SK-N-MC (cell line): ENCODE data around the gene CACNA2D4.

Source experiments
- DNase-seq: peaks from one replicate; pipeline ENCODE4 v3.0.0-alpha.2; 2011; ENCODE audit warnings: low read depth, low spot score
- H3K27ac ChIP-seq: fragments of 200-600 bp; sonication (generic); 2 replicates; pipeline ENCODE4 v1.5.1; 2016; ENCODE audit warnings: mixed run types
- H3K36me3 ChIP-seq: fragments of 200-600 bp; sonication (generic); 2 replicates; pipeline ENCODE4 v1.6.1; 2017; ENCODE audit warnings: antibody characterized with exemption, low read length, mixed read lengths; ENCODE audit not compliant: insufficient read depth
- H3K4me3 ChIP-seq: fragments of 200-600 bp; sonication (generic); 2 replicates; pipeline ENCODE4 v1.5.1; 2016
- H3K9ac ChIP-seq: fragments of 200-600 bp; sonication (generic); 2 replicates; pipeline ENCODE4 v1.8.0; 2017; ENCODE audit warnings: mixed run types, mixed read lengths; ENCODE audit not compliant: insufficient read length
- H3K9me3 ChIP-seq: fragments of 200-600 bp; sonication (generic); 2 replicates; pipeline ENCODE4 v1.6.1; 2017; ENCODE audit warnings: low read depth, mild to moderate bottlenecking, antibody characterized with exemption, low read length, moderate library complexity, mixed read lengths
- EZH2 ChIP-seq: fragments of 200-600 bp; sonication (generic); IDR thresholded peaks from one replicate; pipeline ENCODE4 v1.6.1; 2017; ENCODE audit warnings: antibody characterized with exemption
- FOXP2 ChIP-seq: optimal IDR thresholded peaks from 2 replicates; pipeline ENCODE3; 2011; ENCODE audit warnings: mild to moderate bottlenecking, moderate library complexity; ENCODE audit not compliant: insufficient read depth; ENCODE audit errors: extremely low read length, control extremely low read depth
- POLR2AphosphoS5 ChIP-seq: IDR thresholded peaks from 2 replicates; pipeline ENCODE4 v1.6.1; 2012; ENCODE audit warnings: mild to moderate bottlenecking, low read depth, low read length, borderline replicate concordance

The CACNA2D4 gene

GRCh38 chr12:1844223-1844622, 74.2 kb downstream of the CACNA2D4 start:
- Histone ChIP-seq H3K27ac (no peak overlapping the region), H3K9me3 (no peaks in the 10 kb centered on the region), H3K9ac (no peak overlapping the region), H3K4me3 (no peak overlapping the region), H3K36me3 (no peaks in the 10 kb centered on the region)
- no peak for DNase-seq
- TF ChIP-seq POLR2AphosphoS5 (no peak), EZH2 (no peak), FOXP2 (no peak)

GRCh38 chr12:1843641-1844005, 74.8 kb downstream of the CACNA2D4 start:
- H3K36me3 ChIP-seq, result no peaks in the 10 kb centered on the region
- TF ChIP-seq EZH2 (no peak), POLR2AphosphoS5 (no peak), FOXP2 (no peak)
- H3K9ac ChIP-seq, result no peak overlapping the region
- H3K27ac ChIP-seq, result no peak overlapping the region
- H3K4me3 ChIP-seq, result no peak overlapping the region
- no peaks in the 10 kb centered on the region for H3K9me3 ChIP-seq
- no peak for DNase-seq

- H3K4me3 ChIP-seq, result no peak overlapping the region
- no peak overlapping the region for H3K27ac ChIP-seq
- DNase-seq, result no peak
- no peak for TF ChIP-seq EZH2
- no peak for TF ChIP-seq POLR2AphosphoS5
- TF ChIP-seq FOXP2, result no peak
- no peaks in the 10 kb centered on the region for H3K9me3 ChIP-seq
- no peak overlapping the region for H3K9ac ChIP-seq
- no peaks in the 10 kb centered on the region for H3K36me3 ChIP-seq
Observed at GRCh38 chr12:1842905-1843640, 75.4 kb downstream of the CACNA2D4 start.

GRCh38 chr12:1842183-1842904, 76.1 kb downstream of the CACNA2D4 start:
- no peak overlapping the region for H3K4me3 ChIP-seq
- H3K36me3 ChIP-seq, result no peaks in the 10 kb centered on the region
- no peak overlapping the region for H3K27ac ChIP-seq
- H3K9ac ChIP-seq, result no peak overlapping the region
- no peak for TF ChIP-seq FOXP2
- no peak for TF ChIP-seq POLR2AphosphoS5
- TF ChIP-seq EZH2, result no peak
- H3K9me3 ChIP-seq, result no peaks in the 10 kb centered on the region
- no peak for DNase-seq

- no peak overlapping the region for H3K27ac ChIP-seq
- H3K4me3 ChIP-seq, result no peak overlapping the region
- no peaks in the 10 kb centered on the region for H3K36me3 ChIP-seq
- DNase-seq, result no peak
- H3K9ac ChIP-seq, result no peak overlapping the region
- TF ChIP-seq POLR2AphosphoS5 (no peak), FOXP2 (no peak), EZH2 (no peak)
- H3K9me3 ChIP-seq, result no peaks in the 10 kb centered on the region
Observed at GRCh38 chr12:1841586-1842182, 76.8 kb downstream of the CACNA2D4 start.

GRCh38 chr12:1840981-1841425, 77.4 kb downstream of the CACNA2D4 start:
- TF ChIP-seq EZH2 (no peak), POLR2AphosphoS5 (no peak), FOXP2 (no peak)
- no peak overlapping the region for H3K4me3 ChIP-seq
- no peaks in the 10 kb centered on the region for H3K9me3 ChIP-seq
- no peak for DNase-seq
- H3K36me3 ChIP-seq, result no peaks in the 10 kb centered on the region
- no peak overlapping the region for H3K27ac ChIP-seq
- no peak overlapping the region for H3K9ac ChIP-seq

- no peaks in the 10 kb centered on the region for H3K9me3 ChIP-seq
- H3K9ac ChIP-seq, result no peak overlapping the region
- no peak overlapping the region for H3K27ac ChIP-seq
- DNase-seq, result no peak
- no peak for TF ChIP-seq POLR2AphosphoS5
- TF ChIP-seq EZH2, result no peak
- TF ChIP-seq FOXP2, result no peak
- 0 out of 2 replicates have a peak overlapping the region, but pooled peaks have one; percentile 12 for H3K4me3 ChIP-seq
- no peaks in the 10 kb centered on the region for H3K36me3 ChIP-seq
Observed at GRCh38 chr12:1839956-1840951, 78.2 kb downstream of the CACNA2D4 start.

- no peak for DNase-seq
- H3K27ac ChIP-seq, result no peak overlapping the region
- no peaks in the 10 kb centered on the region for H3K9me3 ChIP-seq
- TF ChIP-seq EZH2, result no peak
- H3K4me3 ChIP-seq, result no peak overlapping the region
- no peaks in the 10 kb centered on the region for H3K36me3 ChIP-seq
- H3K9ac ChIP-seq, result no peak overlapping the region
Observed at GRCh38 chr12:1839464-1839863, 79.0 kb downstream of the CACNA2D4 start.
